HCT116 (cell line): ENCODE results near the gene PXMP2.

Experiments
- CBX3 ChIP-seq: IDR thresholded peaks from 2 replicates; pipeline ENCODE4 v1.6.1; 2012; ENCODE audit warnings: low read depth
- EGR1 ChIP-seq: IDR thresholded peaks from 2 replicates; pipeline ENCODE4 v1.6.1; 2012; ENCODE audit warnings: low read depth
- ELF1 ChIP-seq: IDR thresholded peaks from 2 replicates; pipeline ENCODE4 v1.6.1; 2012; ENCODE audit warnings: low read depth, borderline replicate concordance
- EZH2 ChIP-seq: fragments of 200-600 bp; sonication (generic); IDR thresholded peaks from 2 replicates; pipeline ENCODE4 v1.6.1; 2017; ENCODE audit warnings: antibody characterized with exemption, mixed run types
- EZH2phosphoT487 ChIP-seq: fragments of 200-600 bp; IDR thresholded peaks from 2 replicates; pipeline ENCODE4 v1.6.1; 2018; ENCODE audit warnings: antibody characterized with exemption, borderline replicate concordance
- RAD21 ChIP-seq: IDR thresholded peaks from 2 replicates; pipeline ENCODE4 v1.6.1; 2012; ENCODE audit warnings: low read depth, mild to moderate bottlenecking
- SIN3A ChIP-seq: IDR thresholded peaks from 2 replicates; pipeline ENCODE4 v1.6.1; 2012; ENCODE audit warnings: low read depth
- TCF7L2 ChIP-seq: IDR thresholded peaks from 2 replicates; pipeline ENCODE4 v1.7.0; 2011; ENCODE audit warnings: borderline replicate concordance, inconsistent platforms; ENCODE audit not compliant: insufficient read depth, insufficient read length; ENCODE audit errors: extremely low read depth
- YY1 ChIP-seq: IDR thresholded peaks from 2 replicates; pipeline ENCODE4 v1.6.1; 2011; ENCODE audit warnings: low read length, low read depth, moderate library complexity, mild to moderate bottlenecking; ENCODE audit not compliant: insufficient replicate concordance; ENCODE audit errors: extremely low read depth
- ZNF274 ChIP-seq: fragments of 200-500 bp; sonication (Bioruptor generic); IDR thresholded peaks from 2 replicates; pipeline ENCODE4 v1.6.1; 2014; ENCODE audit warnings: mild to moderate bottlenecking, low read depth, low read length, inconsistent platforms
- TF ChIP-seq, protein P1 (sequence below), 3 experiments: fragments of 200-600 bp in 1 of 3; sonication (generic) in 1 of 3; IDR thresholded peaks in 2 of 3; conservative IDR thresholded peaks in 1 of 3; 2 replicates each; pipeline ENCODE4 v1.5.1; 2012 to 2017; ENCODE audit warnings: low read depth in 2 of 3, low read length in 2 of 3, antibody characterized with exemption in 1 of 3, borderline replicate concordance in 1 of 3, control low read depth in 1 of 3, mild to moderate bottlenecking in 1 of 3, mixed read lengths in 1 of 3, mixed run types in 1 of 3, moderate library complexity in 1 of 3; ENCODE audit not compliant: insufficient read depth in 1 of 3

DNA sequence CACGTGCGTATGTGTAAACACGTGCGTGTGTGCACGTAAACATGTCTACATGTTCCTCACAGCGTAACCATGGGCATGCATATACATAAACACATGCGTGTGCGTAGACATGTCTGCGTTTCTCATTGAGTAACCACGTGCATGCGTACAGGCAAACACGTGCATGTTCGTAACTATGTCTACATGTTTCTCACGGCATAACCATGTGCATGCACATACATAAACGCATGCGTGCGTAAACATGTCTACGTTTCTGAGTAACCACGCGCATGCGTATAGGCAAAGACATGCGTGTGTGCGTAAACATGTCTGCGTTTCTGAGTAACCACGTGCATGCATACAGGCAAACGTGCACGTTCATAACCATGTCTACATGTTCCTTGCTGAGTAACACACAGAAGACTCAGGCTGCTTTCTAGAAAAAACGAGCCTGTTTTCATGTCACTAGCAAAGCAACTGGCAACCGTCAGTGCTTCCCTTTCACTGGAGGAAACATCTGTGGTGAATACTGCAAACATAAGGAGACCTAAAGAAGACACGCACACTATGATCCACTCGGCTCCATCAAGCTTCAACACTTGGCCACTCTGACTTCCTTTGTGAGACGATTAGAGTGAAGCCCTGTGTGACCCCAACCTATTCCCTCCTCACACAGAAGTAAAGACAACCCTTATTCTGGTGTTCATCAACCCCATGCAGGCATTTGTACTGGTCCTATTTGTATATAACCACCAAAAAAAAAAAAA lies 29.1 kb upstream of the PXMP2 start:
- TF ChIP-seq, protein P1, sequence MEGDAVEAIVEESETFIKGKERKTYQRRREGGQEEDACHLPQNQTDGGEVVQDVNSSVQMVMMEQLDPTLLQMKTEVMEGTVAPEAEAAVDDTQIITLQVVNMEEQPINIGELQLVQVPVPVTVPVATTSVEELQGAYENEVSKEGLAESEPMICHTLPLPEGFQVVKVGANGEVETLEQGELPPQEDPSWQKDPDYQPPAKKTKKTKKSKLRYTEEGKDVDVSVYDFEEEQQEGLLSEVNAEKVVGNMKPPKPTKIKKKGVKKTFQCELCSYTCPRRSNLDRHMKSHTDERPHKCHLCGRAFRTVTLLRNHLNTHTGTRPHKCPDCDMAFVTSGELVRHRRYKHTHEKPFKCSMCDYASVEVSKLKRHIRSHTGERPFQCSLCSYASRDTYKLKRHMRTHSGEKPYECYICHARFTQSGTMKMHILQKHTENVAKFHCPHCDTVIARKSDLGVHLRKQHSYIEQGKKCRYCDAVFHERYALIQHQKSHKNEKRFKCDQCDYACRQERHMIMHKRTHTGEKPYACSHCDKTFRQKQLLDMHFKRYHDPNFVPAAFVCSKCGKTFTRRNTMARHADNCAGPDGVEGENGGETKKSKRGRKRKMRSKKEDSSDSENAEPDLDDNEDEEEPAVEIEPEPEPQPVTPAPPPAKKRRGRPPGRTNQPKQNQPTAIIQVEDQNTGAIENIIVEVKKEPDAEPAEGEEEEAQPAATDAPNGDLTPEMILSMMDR (IDR thresholded peaks at IDR 0.05 in 2 of 3, conservative IDR thresholded peaks at IDR 0.05 in 1 of 3; ENCODE audit: borderline replicate concordance in 1 of 3, insufficient read depth in 1 of 3, low read depth in 2 of 3, low read length in 2 of 3) = no peak
- TF ChIP-seq ZNF274 = no peak
- TF ChIP-seq EZH2phosphoT487 = no peak
- TF ChIP-seq SIN3A = no peak
- TF ChIP-seq TCF7L2 = no peak
- TF ChIP-seq CBX3 = no peak
- no peak for TF ChIP-seq RAD21
- no peak for TF ChIP-seq EZH2
- TF ChIP-seq EGR1 = no peak
- no peak for TF ChIP-seq YY1
- no peak for TF ChIP-seq ELF1
